Right atrium auricular region (tissue), 2 donors: ENCODE results near the gene SPTA1. TPM values are rescaled to one million over a fixed set of nuclear protein-coding genes. Genes with fewer than 3 reads are reported as not detected.

Source experiments
- DNase-seq: peaks from one replicate; pipeline ENCODE4 v3.0.0-alpha.2; 2019; ENCODE audit warnings: low spot score
- H3K27ac ChIP-seq, 2 donors: fragments of 200-600 bp; sonication (generic); 1 replicate in 1 of 2; 2 replicates in 1 of 2; pipeline ENCODE4 v1.5.1; 2016 to 2019
- H3K27me3 ChIP-seq, 2 donors: fragments of 200-600 bp; sonication (generic); one replicate each; pipeline versions ENCODE4 v1.5.1 to v1.6.0; 2017 to 2019
- H3K36me3 ChIP-seq: fragments of 200-600 bp; sonication (generic); one replicate; pipeline ENCODE4 v1.5.1; 2016
- H3K4me1 ChIP-seq, 2 donors: fragments of 200-600 bp; sonication (generic); one replicate each; pipeline versions ENCODE4 v1.5.1 to v1.6.0; 2017 to 2019
- H3K4me3 ChIP-seq, 2 donors: fragments of 200-600 bp; sonication (generic); 1 replicate in 1 of 2; 2 replicates in 1 of 2; pipeline ENCODE4 v1.5.1; 2017 to 2019; ENCODE audit warnings: mild to moderate bottlenecking in 1 of 2, moderate library complexity in 1 of 2
- H3K9me3 ChIP-seq, 2 donors: fragments of 200-600 bp; sonication (generic); one replicate each; pipeline ENCODE4 v1.5.1; 2019
- CTCF ChIP-seq, 2 donors: fragments of 200-600 bp; sonication (generic); IDR thresholded peaks; one replicate each; pipeline ENCODE4 v1.5.1; 2019; ENCODE audit warnings: antibody characterized with exemption in 2 of 2
- total RNA-seq, 2 donors: library from RNA; depleted of rRNA; stranded (reverse); fragments of >200 nt; gene quantifications; one replicate each; pipeline ENCODE4 v1.1.0, GENCODE V29; 2016

The SPTA1 gene
- total RNA-seq, 2 donors from 2014 or later = 0.16 TPM; not detected in 1

GRCh38 chr1:158728510-158729225 lies 42.2 kb upstream of the SPTA1 start:
- no peaks in the 10 kb centered on the region for H3K36me3 ChIP-seq
- no peaks in the 10 kb centered on the region for H3K4me1 ChIP-seq
- no peak overlapping the region for H3K27ac ChIP-seq
- no peak overlapping the region for H3K4me3 ChIP-seq
- TF ChIP-seq CTCF (IDR thresholded peaks at IDR 0.05) = no peak
- no peak for DNase-seq
- H3K27me3 ChIP-seq = no peaks in the 10 kb centered on the region
- no peaks in the 10 kb centered on the region for H3K9me3 ChIP-seq

DNA sequence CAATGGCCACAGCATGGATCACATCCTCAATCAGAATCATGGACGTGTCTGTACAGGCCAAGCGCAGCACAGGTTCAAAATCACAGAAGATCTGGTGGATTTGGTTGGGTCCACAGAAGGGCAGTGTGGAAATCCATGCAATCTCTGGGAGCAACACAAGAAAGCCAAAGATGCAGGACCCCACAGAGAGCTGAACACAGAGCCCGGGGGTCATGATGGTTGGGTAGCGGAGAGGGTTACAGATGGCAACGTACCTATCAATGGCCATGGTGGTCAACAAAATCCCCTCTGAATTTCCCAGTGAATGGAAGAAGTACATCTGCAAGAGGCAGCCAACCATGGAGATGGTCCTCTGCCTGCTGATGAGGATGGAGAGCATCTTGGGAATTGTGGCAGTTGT lies 37.9 kb upstream of the SPTA1 start:
- Histone ChIP-seq H3K27ac (no peak overlapping the region), H3K4me1 (no peaks in the 10 kb centered on the region), H3K4me3 (no peak overlapping the region), H3K9me3 (no peaks in the 10 kb centered on the region), H3K27me3 (no peaks in the 10 kb centered on the region), H3K36me3 (no peaks in the 10 kb centered on the region)
- DNase-seq = no peak
- TF ChIP-seq CTCF (IDR thresholded peaks at IDR 0.05) = no peak

DNA sequence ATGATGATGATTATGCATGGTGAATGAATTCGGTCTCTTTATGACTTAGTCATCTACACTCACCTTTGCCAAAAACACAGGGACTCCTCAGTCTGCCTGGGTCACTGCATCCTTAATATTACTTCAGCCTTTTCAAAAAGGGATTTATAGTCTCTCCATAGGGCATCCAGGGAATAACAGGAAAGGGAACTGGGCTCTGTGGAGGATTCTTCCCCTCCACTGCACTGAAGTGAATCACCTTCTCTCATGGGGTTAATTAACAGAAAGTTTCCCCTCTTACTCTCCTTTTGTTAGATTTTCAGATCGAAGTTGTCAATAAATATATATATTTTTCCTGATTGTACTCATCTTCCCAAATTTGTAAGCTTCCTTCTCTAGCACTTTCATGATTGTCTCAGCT lies 34.1 kb upstream of the SPTA1 start, which contains the start of gene OR6K3:
Gene OR6K3, minus strand, starts transcription at position 101 of the 400 bp plus-strand sequence. CDS start 2,605 bp downstream, outside the sequence.
- H3K36me3 ChIP-seq = no peaks in the 10 kb centered on the region

GRCh38 chr1:158719664-158720063 lies 33.1 kb upstream of the SPTA1 start:
- no peaks in the 10 kb centered on the region for H3K36me3 ChIP-seq
- no peak overlapping the region for H3K4me3 ChIP-seq
- no peak for TF ChIP-seq CTCF (IDR thresholded peaks at IDR 0.05)
- no peak for DNase-seq
- no peaks in the 10 kb centered on the region for H3K4me1 ChIP-seq
- no peaks in the 10 kb centered on the region for H3K9me3 ChIP-seq
- H3K27ac ChIP-seq = no peak overlapping the region
- no peaks in the 10 kb centered on the region for H3K27me3 ChIP-seq

More for the DNA sequence above, 34.1 kb upstream of the SPTA1 start, which contains the start of gene OR6K3:
- TF ChIP-seq CTCF (IDR thresholded peaks at IDR 0.05) = no peak
- H3K27me3 ChIP-seq = no peaks in the 10 kb centered on the region
- H3K9me3 ChIP-seq = no peaks in the 10 kb centered on the region
- no peak within 1 kb of the TSS for H3K27ac ChIP-seq
- no peak within 1 kb of the TSS for H3K4me3 ChIP-seq
- DNase-seq = no peak
- no peaks in the 10 kb centered on the region for H3K4me1 ChIP-seq

GRCh38 chr1:158717344-158717743 lies 30.8 kb upstream of the SPTA1 start:
- H3K27ac ChIP-seq = no peak overlapping the region
- TF ChIP-seq CTCF (IDR thresholded peaks at IDR 0.05) = no peak
- H3K9me3 ChIP-seq = no peaks in the 10 kb centered on the region
- no peak overlapping the region for H3K4me3 ChIP-seq
- no peak for DNase-seq
- no peaks in the 10 kb centered on the region for H3K36me3 ChIP-seq
- H3K4me1 ChIP-seq = no peaks in the 10 kb centered on the region
- no peaks in the 10 kb centered on the region for H3K27me3 ChIP-seq

GRCh38 chr1:158716335-158716734 lies 29.8 kb upstream of the SPTA1 start:
- Histone ChIP-seq H3K4me1 (no peaks in the 10 kb centered on the region), H3K4me3 (no peak overlapping the region), H3K27me3 (no peaks in the 10 kb centered on the region), H3K9me3 (no peaks in the 10 kb centered on the region), H3K27ac (no peak overlapping the region), H3K36me3 (no peaks in the 10 kb centered on the region)
- no peak for TF ChIP-seq CTCF (IDR thresholded peaks at IDR 0.05)
- no peak for DNase-seq
